A549 (cell line): Measurements from ENCODE around the gene INTS3. TPM values are rescaled to one million over a fixed set of nuclear protein-coding genes. Genes with fewer than 3 reads are reported as not detected.

Source experiments
- ATAC-seq, 2 experiments: fragments of 200-7000 bp in 1 of 2; fragments of >200 bp in 1 of 2; cut with Nextera tagmentation in 1 of 2; cut with Tn5 transposase in 1 of 2; 3 replicates each; pipeline versions ENCODE4 v1.8.0 to v1.9.1; 2018 to 2020; ENCODE audit warnings: mild to moderate bottlenecking in 1 of 2, moderate library complexity in 1 of 2
- CTCF ChIA-PET: fragments of 300-600 bp; sonication (Branson Sonifier 250); formaldehyde crosslinking; extraction: SDS; loops from one replicate; lab custom pipeline; 2021; ENCODE audit warnings: antibody characterized with exemption, inconsistent platforms; lab: Yijun Ruan, JAX
- POLR2A ChIA-PET: fragments of 350-600 bp; formaldehyde crosslinking; extraction: SDS; loops from one replicate; lab custom pipeline; 2021; ENCODE audit warnings: antibody characterized with exemption, inconsistent platforms; lab: Yijun Ruan, JAX
- DNase-seq, 2 experiments: peaks; one replicate each; pipeline versions ENCODE4 v3.0.0 to v3.0.0-alpha.2; 2011 to 2016; ENCODE audit warnings: low read depth in 1 of 2, low spot score in 1 of 2
- FAIRE-seq: peaks from 2 replicates; lab custom pipeline; 2011; peaks lifted over from hg19 to GRCh38; lab: Jason Lieb, UNC
- H3K27ac ChIP-seq, 2 experiments: fragments of >200 bp; sonication (Bioruptor Twin); formaldehyde crosslinking; 3 replicates each; pipeline ENCODE4 v1.5.1; 2016 to 2017
- H3K4me1 ChIP-seq: fragments of >200 bp; sonication (Bioruptor Twin); formaldehyde crosslinking; 3 replicates; pipeline ENCODE4 v1.6.1; 2016
- H3K4me2 ChIP-seq: fragments of >200 bp; sonication (Bioruptor Twin); formaldehyde crosslinking; 3 replicates; pipeline ENCODE4 v1.6.1; 2016
- H3K4me3 ChIP-seq: fragments of >200 bp; sonication (Bioruptor Twin); formaldehyde crosslinking; 3 replicates; pipeline ENCODE4 v1.5.1; 2016
- H3K9me3 ChIP-seq: fragments of >200 bp; sonication (Bioruptor Twin); formaldehyde crosslinking; 3 replicates; pipeline ENCODE4 v1.6.1; 2016
- CBX8 ChIP-seq: fragments of 200-600 bp; sonication (generic); IDR thresholded peaks from 2 replicates; pipeline ENCODE4 v1.6.1; 2016
- CEBPB ChIP-seq, 2 experiments: fragments of >200 bp in 1 of 2; sonication (Bioruptor Twin) in 1 of 2; formaldehyde crosslinking in 1 of 2; IDR thresholded peaks; 2 replicates each; pipeline ENCODE4 v1.6.1; 2012 to 2016
- CHD2 ChIP-seq: fragments of 150-350 bp; IDR thresholded peaks from 2 replicates; pipeline ENCODE4 v1.6.1; 2014; ENCODE audit warnings: low read length; ENCODE audit not compliant: partially characterized antibody
- ESRRA ChIP-seq: fragments of 150-350 bp; IDR thresholded peaks from 2 replicates; pipeline ENCODE4 v1.6.1; 2014; ENCODE audit warnings: mild to moderate bottlenecking, low read length, borderline replicate concordance
- FOSL2 ChIP-seq, 2 experiments: fragments of 450-650 bp in 1 of 2; fragments of >200 bp in 1 of 2; sonication (Bioruptor Twin) in 1 of 2; formaldehyde crosslinking; IDR thresholded peaks; 2 replicates each; pipeline versions ENCODE4 v1.5.0 to v1.6.1; 2016 to 2020; ENCODE audit warnings: mild to moderate bottlenecking in 1 of 2, moderate library complexity in 1 of 2
- HDAC2 ChIP-seq: fragments of 200-600 bp; sonication (generic); IDR thresholded peaks from 2 replicates; pipeline ENCODE4 v1.6.1; 2016
- HEYL ChIP-seq: fragments of 250-450 bp; sonication (Bioruptor Pico); IDR thresholded peaks from 2 replicates; pipeline ENCODE4 v1.8.0; 2021; ENCODE audit warnings: mild to moderate bottlenecking, moderate library complexity
- JUNB ChIP-seq: fragments of >200 bp; sonication (Bioruptor Twin); formaldehyde crosslinking; IDR thresholded peaks from 2 replicates; pipeline ENCODE4 v1.6.1; 2016
- KDM1A ChIP-seq: fragments of 200-600 bp; sonication (generic); IDR thresholded peaks from 2 replicates; pipeline ENCODE4 v1.6.1; 2016; ENCODE audit warnings: low read depth, mild to moderate bottlenecking
- MAFK ChIP-seq: fragments of 450-650 bp; IDR thresholded peaks from 2 replicates; pipeline ENCODE4 v1.6.1; 2014; ENCODE audit not compliant: partially characterized antibody
- MAZ ChIP-seq: fragments of 150-350 bp; IDR thresholded peaks from 2 replicates; pipeline ENCODE4 v1.6.1; 2014; ENCODE audit warnings: antibody characterized with exemption, low read depth, low read length, borderline replicate concordance
- MYC ChIP-seq: IDR thresholded peaks from 2 replicates; pipeline ENCODE4 v1.6.1; 2012; ENCODE audit warnings: mild to moderate bottlenecking, inconsistent platforms, low read length, improper control_type of control experiment, borderline replicate concordance
- NFE2L2 ChIP-seq: fragments of 150-350 bp; conservative IDR thresholded peaks from 2 replicates; pipeline ENCODE4 v1.6.1; 2014; ENCODE audit warnings: low read length
- NR3C1 ChIP-seq: fragments of >200 bp; sonication (Bioruptor Twin); formaldehyde crosslinking; IDR thresholded peaks from 3 replicates; pipeline ENCODE4 v1.6.1; 2017
- PHF8 ChIP-seq: fragments of 200-600 bp; sonication (generic); IDR thresholded peaks from 2 replicates; pipeline ENCODE4 v1.6.1; 2016; ENCODE audit warnings: low read depth, mild to moderate bottlenecking, antibody characterized with exemption, moderate library complexity, borderline replicate concordance
- POLR2A ChIP-seq: IDR thresholded peaks from 2 replicates; pipeline ENCODE4 v1.6.1; 2012; ENCODE audit warnings: mild to moderate bottlenecking, low read length
- RAD21 ChIP-seq, 2 experiments: fragments of >200 bp in 1 of 2; sonication (Bioruptor Twin) in 1 of 2; formaldehyde crosslinking in 1 of 2; IDR thresholded peaks in 1 of 2; conservative IDR thresholded peaks in 1 of 2; 2 replicates in 1 of 2; 3 replicates in 1 of 2; pipeline ENCODE4 v1.6.1; 2012 to 2018; ENCODE audit warnings: inconsistent platforms in 1 of 2
- RARB ChIP-seq: fragments of 250-450 bp; sonication (Bioruptor Pico); IDR thresholded peaks from 2 replicates; pipeline ENCODE4 v1.8.0; 2021; ENCODE audit warnings: mild to moderate bottlenecking, moderate library complexity
- RFX5 ChIP-seq: fragments of 450-650 bp; IDR thresholded peaks from 2 replicates; pipeline ENCODE4 v1.7.1; 2014; ENCODE audit warnings: antibody characterized with exemption, mild to moderate bottlenecking, moderate library complexity
- TFCP2L1 ChIP-seq: fragments of 250-450 bp; sonication (Bioruptor Pico); IDR thresholded peaks from 2 replicates; pipeline ENCODE4 v1.5.0; 2021; ENCODE audit warnings: mild to moderate bottlenecking
- TP53 ChIP-seq: fragments of 250-450 bp; sonication (Bioruptor Pico); IDR thresholded peaks from 2 replicates; pipeline ENCODE4 v1.5.0; 2021; ENCODE audit warnings: mild to moderate bottlenecking, moderate library complexity
- ZC3H11A ChIP-seq: fragments of 450-650 bp; IDR thresholded peaks from 2 replicates; pipeline ENCODE4 v1.6.1; 2014; ENCODE audit warnings: antibody characterized with exemption, mild to moderate bottlenecking
- ZFP36 ChIP-seq: fragments of 450-650 bp; IDR thresholded peaks from 2 replicates; pipeline ENCODE4 v1.6.1; 2014; ENCODE audit warnings: borderline replicate concordance; ENCODE audit not compliant: partially characterized antibody
- ZNF302 ChIP-seq: fragments of 250-450 bp; sonication (Bioruptor Pico); IDR thresholded peaks from 2 replicates; pipeline ENCODE4 v1.9.0; 2021; ENCODE audit warnings: inconsistent platforms, mild to moderate bottlenecking, moderate library complexity
- WGBS: methylation state at CpG from one replicate; pipeline ENCODE4 v1.1.6; 2017; ENCODE audit errors: missing lambda C conversion rate; 5-methylcytosine and 5-hydroxymethylcytosine counted together
- polyA plus RNA-seq, 4 experiments: library from polyadenylated mRNA; depleted of rRNA in 3 of 4; stranded (reverse); fragments of >200 nt; fragmentation: RNase III in 1 of 4; extraction: RNeasy Plus Mini Kit Qiagen cat#74134 plus additional on column Dnase treatment in 1 of 4; gene quantifications; 2 replicates in 3 of 4; 3 replicates in 1 of 4; pipeline ENCODE4 v1.2.3, GENCODE V29; 2011 to 2017
- TF ChIP-seq, protein P1 (sequence below): fragments of 450-650 bp; IDR thresholded peaks from 2 replicates; pipeline ENCODE4 v1.6.1; 2014; ENCODE audit warnings: antibody characterized with exemption
- TF ChIP-seq, protein P2 (sequence below): fragments of >200 bp; sonication (Bioruptor Twin); formaldehyde crosslinking; IDR thresholded peaks from 3 replicates; pipeline ENCODE4 v1.6.1; 2016
- TF ChIP-seq, protein P3 (sequence below): IDR thresholded peaks from 2 replicates; pipeline ENCODE4 v1.6.1; 2012
- TF ChIP-seq, protein P4 (sequence below): IDR thresholded peaks from 2 replicates; pipeline ENCODE4 v1.6.1; 2012; ENCODE audit warnings: low read depth, borderline replicate concordance
- TF ChIP-seq, protein P5 (sequence below): fragments of 250-450 bp; sonication (Bioruptor Pico); IDR thresholded peaks from 2 replicates; pipeline ENCODE4 v1.5.0; 2021; ENCODE audit warnings: mild to moderate bottlenecking, moderate library complexity, borderline replicate concordance
- TF ChIP-seq, protein P6 (sequence below): fragments of 250-450 bp; sonication (Bioruptor Pico); IDR thresholded peaks from 2 replicates; pipeline ENCODE4 v1.5.0; 2020; ENCODE audit warnings: low read depth, mild to moderate bottlenecking, moderate library complexity

INTS3 gene
- polyA plus RNA-seq, 2 of the 4 experiments (the other 2 are of a cell fraction) = 23.5 to 34.1 TPM

DNA sequence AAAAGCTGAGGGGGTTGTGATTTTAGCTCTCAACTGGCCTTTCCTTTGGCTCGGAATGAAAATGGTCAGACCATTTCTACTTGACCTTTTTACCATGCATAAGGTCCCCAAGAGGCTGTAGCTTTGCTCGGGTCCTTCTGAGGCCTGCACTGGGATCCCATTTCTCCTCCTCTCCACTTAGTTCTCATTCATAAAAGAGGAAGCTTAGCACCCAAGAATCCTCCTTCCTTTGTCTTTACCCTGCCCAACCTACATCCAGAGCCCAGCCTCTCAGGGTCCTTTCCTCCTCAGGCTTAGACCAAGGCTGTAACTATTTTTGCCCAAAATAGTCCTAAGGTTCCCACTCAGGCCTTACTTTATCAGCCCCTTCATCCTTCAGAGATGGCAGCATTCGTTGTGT lies 41.4 kb downstream of the INTS3 start:
- TF ChIP-seq MAFK (no peak), HDAC2 (no peak), RAD21 (conservative IDR thresholded peaks at IDR 0.05 in 1 of 2, IDR thresholded peaks at IDR 0.05 in 1 of 2) (no peak), NR3C1 (no peak), POLR2A (no peak), JUNB (no peak), KDM1A (no peak), RARB (CRISPR knock-in tag) (no peak), TP53 (CRISPR knock-in tag) (no peak), FOSL2 (IDR thresholded peaks at IDR 0.05) (no peak), FOSL2 (CRISPR knock-in tag; IDR thresholded peaks at IDR 0.05) (no peak), ZNF302 (CRISPR knock-in tag) (no peak), ZFP36 (no peak), PHF8 (no peak)
- 86% methylated on average over 3 of the region's 3 CpGs for WGBS
- Histone ChIP-seq H3K27ac (no peak overlapping the region), H3K4me3 (no peak overlapping the region), H3K4me1 (no peaks in the 10 kb centered on the region), H3K9me3 (no peaks in the 10 kb centered on the region), H3K4me2 (no peak overlapping the region)
- FAIRE-seq (no peak), DNase-seq (no peak), ATAC-seq (no peak)
- ChIA-PET POLR2A (interaction anchor here (0.7 to 1.3 kb wide), 2 partner anchors 41 to 221 kb away, joined by 3 read pairs; partner anchors contain the start of gene INTS3), CTCF (interaction anchor here (0.7 to 11.0 kb wide), 9 partner anchors 11 to 416 kb away, joined by 3 to 92 read pairs (median 4); partner anchors contain the start of gene NPR1)

DNA sequence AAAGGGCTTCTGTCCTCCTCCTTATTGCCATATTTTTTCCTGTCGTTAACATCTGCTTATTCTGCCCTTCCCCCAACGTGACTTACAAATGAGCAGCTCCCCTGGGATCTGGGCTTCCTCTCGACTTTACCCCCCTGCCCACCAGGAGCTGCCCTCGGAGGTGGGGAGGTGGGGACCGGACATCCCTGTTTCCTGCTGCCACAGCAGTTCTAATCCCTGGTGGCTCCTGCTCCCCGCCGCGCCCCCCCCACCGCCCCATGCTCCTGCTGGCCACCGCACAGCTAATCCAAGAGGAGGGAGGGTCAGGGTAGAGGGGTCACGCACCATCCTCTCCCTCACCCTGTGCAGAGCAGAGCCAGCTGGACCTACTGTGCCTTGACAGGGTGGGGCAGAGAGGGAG lies 42.9 kb downstream of the INTS3 start:
- DNase-seq = no peak
- ChIA-PET POLR2A (no interaction called here), CTCF (interaction anchor here (0.8 to 11.0 kb wide), 14 partner anchors 7 to 417 kb away, joined by 3 to 92 read pairs (median 5); partner anchors contain the start of genes NPR1 and RAB13)
- H3K27ac ChIP-seq = no peak overlapping the region
- H3K4me3 ChIP-seq = no peak overlapping the region
- FAIRE-seq = no peak
- no peak overlapping the region for H3K4me2 ChIP-seq
- no peak for TF ChIP-seq RFX5
- TF ChIP-seq POLR2A = no peak
- TF ChIP-seq KDM1A = no peak
- no peak for TF ChIP-seq ZC3H11A
- TF ChIP-seq, protein P1, sequence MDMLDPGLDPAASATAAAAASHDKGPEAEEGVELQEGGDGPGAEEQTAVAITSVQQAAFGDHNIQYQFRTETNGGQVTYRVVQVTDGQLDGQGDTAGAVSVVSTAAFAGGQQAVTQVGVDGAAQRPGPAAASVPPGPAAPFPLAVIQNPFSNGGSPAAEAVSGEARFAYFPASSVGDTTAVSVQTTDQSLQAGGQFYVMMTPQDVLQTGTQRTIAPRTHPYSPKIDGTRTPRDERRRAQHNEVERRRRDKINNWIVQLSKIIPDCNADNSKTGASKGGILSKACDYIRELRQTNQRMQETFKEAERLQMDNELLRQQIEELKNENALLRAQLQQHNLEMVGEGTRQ = no peak
- no peak for TF ChIP-seq NFE2L2
- TF ChIP-seq, protein P2, sequence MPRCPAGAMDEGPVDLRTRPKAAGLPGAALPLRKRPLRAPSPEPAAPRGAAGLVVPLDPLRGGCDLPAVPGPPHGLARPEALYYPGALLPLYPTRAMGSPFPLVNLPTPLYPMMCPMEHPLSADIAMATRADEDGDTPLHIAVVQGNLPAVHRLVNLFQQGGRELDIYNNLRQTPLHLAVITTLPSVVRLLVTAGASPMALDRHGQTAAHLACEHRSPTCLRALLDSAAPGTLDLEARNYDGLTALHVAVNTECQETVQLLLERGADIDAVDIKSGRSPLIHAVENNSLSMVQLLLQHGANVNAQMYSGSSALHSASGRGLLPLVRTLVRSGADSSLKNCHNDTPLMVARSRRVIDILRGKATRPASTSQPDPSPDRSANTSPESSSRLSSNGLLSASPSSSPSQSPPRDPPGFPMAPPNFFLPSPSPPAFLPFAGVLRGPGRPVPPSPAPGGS = no peak
- TF ChIP-seq, protein P3, sequence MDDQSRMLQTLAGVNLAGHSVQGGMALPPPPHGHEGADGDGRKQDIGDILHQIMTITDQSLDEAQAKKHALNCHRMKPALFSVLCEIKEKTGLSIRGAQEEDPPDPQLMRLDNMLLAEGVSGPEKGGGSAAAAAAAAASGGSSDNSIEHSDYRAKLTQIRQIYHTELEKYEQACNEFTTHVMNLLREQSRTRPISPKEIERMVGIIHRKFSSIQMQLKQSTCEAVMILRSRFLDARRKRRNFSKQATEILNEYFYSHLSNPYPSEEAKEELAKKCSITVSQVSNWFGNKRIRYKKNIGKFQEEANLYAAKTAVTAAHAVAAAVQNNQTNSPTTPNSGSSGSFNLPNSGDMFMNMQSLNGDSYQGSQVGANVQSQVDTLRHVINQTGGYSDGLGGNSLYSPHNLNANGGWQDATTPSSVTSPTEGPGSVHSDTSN = no peak
- TF ChIP-seq MYC = no peak
- no peak for TF ChIP-seq CBX8
- TF ChIP-seq, protein P4, sequence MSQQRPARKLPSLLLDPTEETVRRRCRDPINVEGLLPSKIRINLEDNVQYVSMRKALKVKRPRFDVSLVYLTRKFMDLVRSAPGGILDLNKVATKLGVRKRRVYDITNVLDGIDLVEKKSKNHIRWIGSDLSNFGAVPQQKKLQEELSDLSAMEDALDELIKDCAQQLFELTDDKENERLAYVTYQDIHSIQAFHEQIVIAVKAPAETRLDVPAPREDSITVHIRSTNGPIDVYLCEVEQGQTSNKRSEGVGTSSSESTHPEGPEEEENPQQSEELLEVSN = no peak
- 59% methylated on average over 5 of the region's 11 CpGs for WGBS
- ATAC-seq = no peak
- peaks cover 5% of the 10 kb centered on the region; the same call in 1 of the 3 replicates for H3K4me1 ChIP-seq
- H3K9me3 ChIP-seq = no peaks in the 10 kb centered on the region

DNA sequence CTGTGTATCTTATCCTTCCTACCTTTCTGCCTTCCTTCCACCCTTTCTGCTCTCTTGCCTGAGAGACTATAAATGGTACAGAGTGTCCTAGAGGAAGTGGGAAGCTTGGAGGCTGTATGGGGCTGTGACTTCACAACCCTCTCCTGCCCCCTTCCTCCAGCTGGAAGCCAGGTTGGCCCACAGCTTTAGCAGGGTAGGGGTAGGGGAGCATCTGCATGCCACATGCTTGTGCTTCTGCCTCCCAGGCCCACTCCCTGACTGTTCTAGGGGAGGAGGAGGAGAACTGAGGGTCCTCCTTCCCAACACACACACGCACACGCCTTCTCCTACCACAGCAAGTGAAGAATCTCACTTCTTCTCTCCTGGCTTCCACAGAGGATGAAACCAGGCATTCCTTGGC lies 43.4 kb downstream of the INTS3 start:
- 81% methylated on average over 2 of the region's 2 CpGs for WGBS
- FAIRE-seq (no peak), ATAC-seq (no peak)
- Histone ChIP-seq H3K27ac (no peak overlapping the region), H3K4me2 (no peak overlapping the region), H3K9me3 (no peaks in the 10 kb centered on the region), H3K4me1 (peaks cover 5% of the 10 kb centered on the region; the same call in 1 of the 3 replicates), H3K4me3 (no peak overlapping the region)
- ChIA-PET CTCF (interaction anchor here (0.8 to 11.0 kb wide), 18 partner anchors 8 to 419 kb away, joined by 3 to 92 read pairs (median 6); partner anchors contain the start of genes NPR1 and RAB13), POLR2A (no interaction called here)
- no peak for TF ChIP-seq CBX8
- no peak for TF ChIP-seq CHD2
- no peak for TF ChIP-seq HEYL (CRISPR knock-in tag)
- no peak for TF ChIP-seq ESRRA
- TF ChIP-seq ZNF302 (CRISPR knock-in tag) = no peak
- TF ChIP-seq ZC3H11A = no peak
- no peak for TF ChIP-seq MAZ
- TF ChIP-seq TFCP2L1 (CRISPR knock-in tag) = no peak
- no peak for TF ChIP-seq CEBPB (IDR thresholded peaks at IDR 0.05)
- TF ChIP-seq, protein P5, sequence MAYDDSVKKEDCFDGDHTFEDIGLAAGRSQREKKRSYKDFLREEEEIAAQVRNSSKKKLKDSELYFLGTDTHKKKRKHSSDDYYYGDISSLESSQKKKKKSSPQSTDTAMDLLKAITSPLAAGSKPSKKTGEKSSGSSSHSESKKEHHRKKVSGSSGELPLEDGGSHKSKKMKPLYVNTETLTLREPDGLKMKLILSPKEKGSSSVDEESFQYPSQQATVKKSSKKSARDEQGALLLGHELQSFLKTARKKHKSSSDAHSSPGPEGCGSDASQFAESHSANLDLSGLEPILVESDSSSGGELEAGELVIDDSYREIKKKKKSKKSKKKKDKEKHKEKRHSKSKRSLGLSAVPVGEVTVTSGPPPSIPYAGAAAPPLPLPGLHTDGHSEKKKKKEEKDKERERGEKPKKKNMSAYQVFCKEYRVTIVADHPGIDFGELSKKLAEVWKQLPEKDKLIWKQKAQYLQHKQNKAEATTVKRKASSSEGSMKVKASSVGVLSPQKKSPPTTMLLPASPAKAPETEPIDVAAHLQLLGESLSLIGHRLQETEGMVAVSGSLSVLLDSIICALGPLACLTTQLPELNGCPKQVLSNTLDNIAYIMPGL = no peak
- no peak for TF ChIP-seq RARB (CRISPR knock-in tag)
- TF ChIP-seq, protein P6, sequence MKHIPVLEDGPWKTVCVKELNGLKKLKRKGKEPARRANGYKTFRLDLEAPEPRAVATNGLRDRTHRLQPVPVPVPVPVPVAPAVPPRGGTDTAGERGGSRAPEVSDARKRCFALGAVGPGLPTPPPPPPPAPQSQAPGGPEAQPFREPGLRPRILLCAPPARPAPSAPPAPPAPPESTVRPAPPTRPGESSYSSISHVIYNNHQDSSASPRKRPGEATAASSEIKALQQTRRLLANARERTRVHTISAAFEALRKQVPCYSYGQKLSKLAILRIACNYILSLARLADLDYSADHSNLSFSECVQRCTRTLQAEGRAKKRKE (CRISPR knock-in tag) = no peak
- TF ChIP-seq POLR2A = no peak
- TF ChIP-seq, all 56 proteins: peak for 0
- DNase-seq = no peak
